ENCODE measurements around the gene GPR137. TPM values are rescaled to one million over a fixed set of nuclear protein-coding genes. Genes with fewer than 3 reads are reported as not detected.

The GPR137 gene
- total and polyA plus RNA-seq, 9 of the 15 experiments (the other 6 are each of a cell fraction or from before 2014, with no cell fraction given) = 0.32 to 26.7 (median 10.7) TPM

DNA sequence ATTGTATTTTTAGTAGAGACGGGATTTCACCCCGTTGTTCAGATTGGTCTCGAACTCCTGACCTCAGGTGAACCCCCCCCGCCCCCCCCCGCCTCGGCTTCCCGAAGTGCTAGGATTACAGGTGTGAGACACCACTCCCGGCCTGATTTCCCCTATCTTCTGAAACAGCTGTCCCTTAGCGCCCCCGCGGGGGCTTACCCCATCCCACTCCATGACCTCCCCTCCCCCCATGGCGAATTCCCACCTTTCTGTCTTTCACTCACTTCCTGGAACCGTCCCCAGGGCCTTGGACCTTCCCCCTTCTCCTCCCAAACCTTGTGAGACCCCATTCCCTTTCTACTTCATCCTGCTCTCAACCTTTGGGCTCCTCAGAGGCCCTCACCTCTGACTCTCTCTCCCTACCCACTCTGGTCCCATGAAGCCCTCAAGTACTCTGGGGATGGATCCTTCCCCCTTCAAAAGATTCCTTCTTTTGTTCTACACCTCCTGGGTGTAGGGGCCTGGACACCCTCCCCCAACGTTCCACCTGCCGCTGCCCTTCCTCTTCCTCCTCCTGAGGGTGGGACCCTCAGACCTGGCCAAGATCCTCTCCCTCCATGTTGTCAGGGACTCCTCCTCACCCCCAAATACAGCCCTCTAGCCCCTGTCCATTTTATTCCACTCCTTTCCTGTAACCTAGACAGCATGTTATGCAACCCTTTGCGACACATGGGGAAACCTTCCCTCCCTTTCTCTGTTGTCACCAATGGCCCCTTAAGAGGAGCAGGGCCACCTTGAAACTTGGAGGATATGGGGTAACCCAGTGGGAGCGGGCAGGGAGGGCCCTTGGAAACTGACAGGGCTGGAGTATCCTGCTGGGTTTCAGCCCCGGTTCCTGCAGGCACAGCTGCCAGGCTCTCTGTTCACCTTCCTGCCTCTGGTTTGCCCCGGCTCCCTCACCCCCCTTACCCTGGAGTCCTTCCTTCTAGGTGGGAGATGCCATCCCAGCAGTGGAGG, 33.4 kb downstream of the GPR137 start (continued):
- TF ChIP-seq, protein P1, sequence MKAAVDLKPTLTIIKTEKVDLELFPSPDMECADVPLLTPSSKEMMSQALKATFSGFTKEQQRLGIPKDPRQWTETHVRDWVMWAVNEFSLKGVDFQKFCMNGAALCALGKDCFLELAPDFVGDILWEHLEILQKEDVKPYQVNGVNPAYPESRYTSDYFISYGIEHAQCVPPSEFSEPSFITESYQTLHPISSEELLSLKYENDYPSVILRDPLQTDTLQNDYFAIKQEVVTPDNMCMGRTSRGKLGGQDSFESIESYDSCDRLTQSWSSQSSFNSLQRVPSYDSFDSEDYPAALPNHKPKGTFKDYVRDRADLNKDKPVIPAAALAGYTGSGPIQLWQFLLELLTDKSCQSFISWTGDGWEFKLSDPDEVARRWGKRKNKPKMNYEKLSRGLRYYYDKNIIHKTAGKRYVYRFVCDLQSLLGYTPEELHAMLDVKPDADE (conservative IDR thresholded peaks at IDR 0.05; ENCODE audit: control insufficient read depth, low read depth, low read length) = no peak
- TF ChIP-seq POLR2B (IDR thresholded peaks at IDR 0.05; ENCODE audit: low read depth, partially characterized antibody) = no peak
- no peak for TF ChIP-seq ARID2 (IDR thresholded peaks at IDR 0.05)
- TF ChIP-seq DACH1 (IDR thresholded peaks at IDR 0.05; ENCODE audit: partially characterized antibody) = no peak
- TF ChIP-seq, protein P2, sequence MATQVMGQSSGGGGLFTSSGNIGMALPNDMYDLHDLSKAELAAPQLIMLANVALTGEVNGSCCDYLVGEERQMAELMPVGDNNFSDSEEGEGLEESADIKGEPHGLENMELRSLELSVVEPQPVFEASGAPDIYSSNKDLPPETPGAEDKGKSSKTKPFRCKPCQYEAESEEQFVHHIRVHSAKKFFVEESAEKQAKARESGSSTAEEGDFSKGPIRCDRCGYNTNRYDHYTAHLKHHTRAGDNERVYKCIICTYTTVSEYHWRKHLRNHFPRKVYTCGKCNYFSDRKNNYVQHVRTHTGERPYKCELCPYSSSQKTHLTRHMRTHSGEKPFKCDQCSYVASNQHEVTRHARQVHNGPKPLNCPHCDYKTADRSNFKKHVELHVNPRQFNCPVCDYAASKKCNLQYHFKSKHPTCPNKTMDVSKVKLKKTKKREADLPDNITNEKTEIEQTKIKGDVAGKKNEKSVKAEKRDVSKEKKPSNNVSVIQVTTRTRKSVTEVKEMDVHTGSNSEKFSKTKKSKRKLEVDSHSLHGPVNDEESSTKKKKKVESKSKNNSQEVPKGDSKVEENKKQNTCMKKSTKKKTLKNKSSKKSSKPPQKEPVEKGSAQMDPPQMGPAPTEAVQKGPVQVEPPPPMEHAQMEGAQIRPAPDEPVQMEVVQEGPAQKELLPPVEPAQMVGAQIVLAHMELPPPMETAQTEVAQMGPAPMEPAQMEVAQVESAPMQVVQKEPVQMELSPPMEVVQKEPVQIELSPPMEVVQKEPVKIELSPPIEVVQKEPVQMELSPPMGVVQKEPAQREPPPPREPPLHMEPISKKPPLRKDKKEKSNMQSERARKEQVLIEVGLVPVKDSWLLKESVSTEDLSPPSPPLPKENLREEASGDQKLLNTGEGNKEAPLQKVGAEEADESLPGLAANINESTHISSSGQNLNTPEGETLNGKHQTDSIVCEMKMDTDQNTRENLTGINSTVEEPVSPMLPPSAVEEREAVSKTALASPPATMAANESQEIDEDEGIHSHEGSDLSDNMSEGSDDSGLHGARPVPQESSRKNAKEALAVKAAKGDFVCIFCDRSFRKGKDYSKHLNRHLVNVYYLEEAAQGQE (IDR thresholded peaks at IDR 0.05; ENCODE audit: borderline replicate concordance) = no peak
- TF ChIP-seq, protein P2 (CRISPR knock-in tag; IDR thresholded peaks at IDR 0.05; ENCODE audit: low read depth) = no peak
- peak; percentile 62; the same call in 1 of the 2 replicates for TF ChIP-seq TCF3 (CRISPR knock-in tag; IDR thresholded peaks at IDR 0.05)
- no peak for TF ChIP-seq TAF15 (IDR thresholded peaks at IDR 0.05; ENCODE audit: low read depth, low read length)
- TF ChIP-seq ZNF764 (CRISPR knock-in tag; IDR thresholded peaks at IDR 0.05; ENCODE audit: low read depth) = no peak
- no peak for TF ChIP-seq YBX1 (IDR thresholded peaks at IDR 0.05)
- TF ChIP-seq RBM22 (IDR thresholded peaks at IDR 0.05; ENCODE audit: low read depth, low read length, poor library complexity, severe bottlenecking) = no peak
- TF ChIP-seq, protein P3, sequence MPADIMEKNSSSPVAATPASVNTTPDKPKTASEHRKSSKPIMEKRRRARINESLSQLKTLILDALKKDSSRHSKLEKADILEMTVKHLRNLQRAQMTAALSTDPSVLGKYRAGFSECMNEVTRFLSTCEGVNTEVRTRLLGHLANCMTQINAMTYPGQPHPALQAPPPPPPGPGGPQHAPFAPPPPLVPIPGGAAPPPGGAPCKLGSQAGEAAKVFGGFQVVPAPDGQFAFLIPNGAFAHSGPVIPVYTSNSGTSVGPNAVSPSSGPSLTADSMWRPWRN (IDR thresholded peaks at IDR 0.05; ENCODE audit: low read depth) = no peak
- TF ChIP-seq, protein P4, sequence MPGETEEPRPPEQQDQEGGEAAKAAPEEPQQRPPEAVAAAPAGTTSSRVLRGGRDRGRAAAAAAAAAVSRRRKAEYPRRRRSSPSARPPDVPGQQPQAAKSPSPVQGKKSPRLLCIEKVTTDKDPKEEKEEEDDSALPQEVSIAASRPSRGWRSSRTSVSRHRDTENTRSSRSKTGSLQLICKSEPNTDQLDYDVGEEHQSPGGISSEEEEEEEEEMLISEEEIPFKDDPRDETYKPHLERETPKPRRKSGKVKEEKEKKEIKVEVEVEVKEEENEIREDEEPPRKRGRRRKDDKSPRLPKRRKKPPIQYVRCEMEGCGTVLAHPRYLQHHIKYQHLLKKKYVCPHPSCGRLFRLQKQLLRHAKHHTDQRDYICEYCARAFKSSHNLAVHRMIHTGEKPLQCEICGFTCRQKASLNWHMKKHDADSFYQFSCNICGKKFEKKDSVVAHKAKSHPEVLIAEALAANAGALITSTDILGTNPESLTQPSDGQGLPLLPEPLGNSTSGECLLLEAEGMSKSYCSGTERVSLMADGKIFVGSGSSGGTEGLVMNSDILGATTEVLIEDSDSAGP (CRISPR knock-in tag; IDR thresholded peaks at IDR 0.05) = no peak
- peak; percentile 58; the same call in 1 of the 2 replicates for TF ChIP-seq EP300 (IDR thresholded peaks at IDR 0.05; ENCODE audit: low read length)
- no peak for TF ChIP-seq POLR3G (IDR thresholded peaks at IDR 0.05; ENCODE audit: extremely low read depth, insufficient read length, insufficient replicate concordance)
- no peak for TF ChIP-seq MIER1 (IDR thresholded peaks at IDR 0.05; ENCODE audit: low read depth)
